ENCODE data around the gene GRAP2.

DNA sequence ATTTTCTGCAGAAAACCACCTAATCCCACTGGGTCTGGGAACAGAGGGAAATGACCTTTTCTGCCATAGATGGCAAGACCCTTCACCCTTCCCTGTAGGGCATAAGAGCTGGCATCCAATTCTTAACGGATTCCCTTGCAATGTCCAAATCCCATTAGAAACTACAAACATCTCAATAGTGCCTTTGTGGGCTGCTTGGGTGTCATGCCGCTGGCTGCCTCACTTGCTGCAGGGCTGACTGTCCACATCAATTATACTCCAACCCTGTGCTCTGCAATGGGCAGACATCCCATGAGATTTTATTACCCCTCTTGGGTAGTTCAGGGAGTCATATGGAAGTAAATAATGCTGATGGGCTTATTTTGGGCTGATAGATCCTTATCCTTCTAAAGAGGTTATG is 7.3 kb downstream of the GRAP2 start:
- TF ChIP-seq, protein P1, sequence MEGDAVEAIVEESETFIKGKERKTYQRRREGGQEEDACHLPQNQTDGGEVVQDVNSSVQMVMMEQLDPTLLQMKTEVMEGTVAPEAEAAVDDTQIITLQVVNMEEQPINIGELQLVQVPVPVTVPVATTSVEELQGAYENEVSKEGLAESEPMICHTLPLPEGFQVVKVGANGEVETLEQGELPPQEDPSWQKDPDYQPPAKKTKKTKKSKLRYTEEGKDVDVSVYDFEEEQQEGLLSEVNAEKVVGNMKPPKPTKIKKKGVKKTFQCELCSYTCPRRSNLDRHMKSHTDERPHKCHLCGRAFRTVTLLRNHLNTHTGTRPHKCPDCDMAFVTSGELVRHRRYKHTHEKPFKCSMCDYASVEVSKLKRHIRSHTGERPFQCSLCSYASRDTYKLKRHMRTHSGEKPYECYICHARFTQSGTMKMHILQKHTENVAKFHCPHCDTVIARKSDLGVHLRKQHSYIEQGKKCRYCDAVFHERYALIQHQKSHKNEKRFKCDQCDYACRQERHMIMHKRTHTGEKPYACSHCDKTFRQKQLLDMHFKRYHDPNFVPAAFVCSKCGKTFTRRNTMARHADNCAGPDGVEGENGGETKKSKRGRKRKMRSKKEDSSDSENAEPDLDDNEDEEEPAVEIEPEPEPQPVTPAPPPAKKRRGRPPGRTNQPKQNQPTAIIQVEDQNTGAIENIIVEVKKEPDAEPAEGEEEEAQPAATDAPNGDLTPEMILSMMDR (IDR thresholded peaks at IDR 0.05; ENCODE audit: low read depth, low read length, poor library complexity, severe bottlenecking): no peak
- TF ChIP-seq EZH2phosphoT487 (IDR thresholded peaks at IDR 0.05; ENCODE audit: borderline replicate concordance, low read length): no peak
